Measurements from ENCODE around the gene POU3F3.

The POU3F3 gene

DNA sequence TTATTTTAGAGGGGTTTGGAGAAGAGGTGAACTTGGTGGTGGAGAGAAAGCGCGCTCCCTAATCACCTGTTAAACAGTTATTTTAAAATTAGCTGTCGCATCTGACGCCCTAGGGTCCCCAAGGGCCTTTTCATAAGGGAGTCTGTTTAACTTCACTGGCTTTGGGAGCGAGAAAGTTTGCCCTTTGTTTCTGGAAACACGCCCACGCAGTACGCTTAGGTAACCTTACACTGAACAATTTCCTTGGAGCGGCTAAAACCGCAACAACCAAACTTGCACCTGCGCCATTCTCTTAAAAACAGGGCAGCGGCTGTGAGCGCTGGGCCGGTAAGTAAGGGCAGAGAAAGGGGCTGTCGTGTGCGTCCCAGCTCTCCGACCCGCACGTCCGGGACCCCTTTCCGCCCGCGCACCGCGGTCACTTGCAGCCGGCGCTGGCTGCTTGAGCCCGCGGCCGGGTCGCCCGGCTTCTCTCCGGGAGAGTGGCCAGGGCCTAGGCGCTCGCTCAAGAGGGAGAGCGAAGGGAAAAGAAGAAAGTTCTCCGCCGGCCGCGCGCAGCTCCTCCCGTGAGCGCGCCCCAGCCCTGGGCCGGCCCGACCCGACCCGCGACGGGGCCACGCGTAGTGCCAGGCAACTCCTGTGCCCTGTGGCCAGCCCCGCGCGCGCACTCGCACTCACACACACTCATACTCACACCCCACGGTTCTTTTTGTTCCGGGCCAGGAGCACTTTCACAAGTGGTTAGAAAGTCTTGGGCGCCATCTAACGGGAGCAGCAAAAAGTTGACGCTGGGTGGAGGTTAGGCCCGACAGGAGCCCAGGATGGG is 19.2 kb downstream of the POU3F3 start:
- DNase-seq (ENCODE audit: extremely low read depth in 1 of 2, low read depth in 1 of 2), result no peak

GRCh38 chr2:104873689-104874054 is 19.8 kb downstream of the POU3F3 start:
- DNase-seq (ENCODE audit: extremely low read depth in 1 of 2, low read depth in 1 of 2), result no peak

DNA sequence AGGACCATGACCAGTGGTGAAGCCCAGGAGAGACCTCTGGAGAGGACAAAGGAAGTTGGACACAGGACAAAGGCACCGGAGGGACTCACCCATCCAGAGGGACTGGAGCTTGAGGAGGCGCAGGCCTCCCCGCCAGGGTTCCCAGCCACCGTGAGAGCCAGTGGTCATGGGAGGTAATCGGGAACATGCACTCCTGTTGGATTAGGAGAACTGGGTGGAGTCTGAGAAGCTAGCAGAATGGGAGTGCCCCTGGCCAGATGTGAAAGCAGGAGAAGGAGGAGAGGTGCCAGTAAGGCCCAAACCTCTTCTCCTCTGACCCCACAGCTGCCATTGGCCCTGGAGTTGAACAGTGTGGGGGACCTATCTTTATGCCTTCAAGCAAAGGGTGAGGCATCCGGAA is 20.3 kb downstream of the POU3F3 start:
- no peak for DNase-seq (ENCODE audit: extremely low read depth in 1 of 2, low read depth in 1 of 2)

DNA sequence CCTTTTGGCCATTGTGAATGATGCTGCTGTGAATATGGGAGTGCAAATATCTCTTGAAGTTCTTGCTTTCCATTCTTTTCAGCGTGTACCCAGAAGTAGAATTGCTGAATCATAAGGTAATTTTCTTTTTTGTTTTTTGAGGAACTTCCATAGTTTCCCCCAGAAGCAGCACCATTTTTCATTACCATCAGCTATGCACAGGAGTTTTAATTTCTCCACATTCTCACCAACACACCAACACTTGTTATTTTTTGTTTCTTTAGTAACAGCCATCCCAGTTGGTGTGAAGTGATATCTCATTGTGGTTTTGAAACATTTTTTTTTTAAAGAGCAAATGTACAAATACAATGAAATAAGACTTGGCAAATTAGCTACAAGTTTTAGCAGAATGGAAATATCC is 21.3 kb downstream of the POU3F3 start:
- DNase-seq (ENCODE audit: extremely low read depth in 1 of 2, low read depth in 1 of 2), result no peak

DNA sequence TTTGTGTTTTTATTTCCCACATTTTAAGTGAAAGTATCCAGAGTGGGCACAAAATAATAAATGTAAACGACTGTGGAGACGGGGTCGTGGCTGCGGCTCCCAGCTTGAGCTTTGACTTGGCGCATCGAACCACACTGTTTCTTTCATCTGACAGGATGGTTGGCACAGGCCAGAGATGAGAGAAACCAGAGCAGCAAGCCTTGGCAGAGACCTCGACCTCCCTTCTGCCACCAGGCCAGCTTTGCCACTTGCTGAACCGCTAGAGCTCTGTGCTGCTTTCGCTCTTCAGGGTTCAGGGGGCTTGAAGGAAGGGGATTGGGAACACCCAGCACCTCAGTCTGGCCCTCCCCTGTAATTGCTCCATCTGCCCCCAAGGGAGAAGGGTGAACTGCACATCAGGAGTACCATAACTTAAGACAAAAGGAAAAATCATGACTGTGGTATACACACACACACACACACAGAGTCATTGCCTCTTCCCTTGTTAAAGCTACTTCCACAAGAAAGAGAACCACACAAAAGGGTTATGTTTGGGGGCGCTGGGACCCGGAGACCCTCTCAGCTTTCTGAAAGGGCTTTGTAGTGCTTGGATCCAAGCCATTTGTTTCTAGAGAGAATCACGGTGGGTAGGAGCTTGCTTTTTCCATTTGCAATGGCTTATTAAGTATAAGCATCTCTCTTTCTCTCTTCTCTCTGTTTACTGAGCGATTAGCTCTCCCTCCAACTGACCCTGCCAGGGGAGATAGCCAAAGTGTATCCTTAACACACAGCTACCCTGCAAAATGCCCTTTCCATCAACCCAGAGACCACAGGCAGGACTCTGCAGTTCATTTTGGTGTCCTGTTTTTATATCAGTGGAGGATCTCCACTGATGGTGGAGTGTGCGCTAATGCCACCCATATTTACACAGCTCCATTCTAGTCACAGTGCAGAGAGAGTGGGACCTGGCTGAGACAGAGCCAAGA is 23.0 kb downstream of the POU3F3 start:
- no peak for DNase-seq (ENCODE audit: extremely low read depth in 1 of 2, low read depth in 1 of 2)

- no peak for DNase-seq (ENCODE audit: extremely low read depth in 1 of 2, low read depth in 1 of 2)
Observed at GRCh38 chr2:104878863-104879512, 25.1 kb downstream of the POU3F3 start.

- DNase-seq (ENCODE audit: extremely low read depth in 1 of 2, low read depth in 1 of 2), result no peak
Observed at GRCh38 chr2:104880076-104880475, 26.2 kb downstream of the POU3F3 start.

DNA sequence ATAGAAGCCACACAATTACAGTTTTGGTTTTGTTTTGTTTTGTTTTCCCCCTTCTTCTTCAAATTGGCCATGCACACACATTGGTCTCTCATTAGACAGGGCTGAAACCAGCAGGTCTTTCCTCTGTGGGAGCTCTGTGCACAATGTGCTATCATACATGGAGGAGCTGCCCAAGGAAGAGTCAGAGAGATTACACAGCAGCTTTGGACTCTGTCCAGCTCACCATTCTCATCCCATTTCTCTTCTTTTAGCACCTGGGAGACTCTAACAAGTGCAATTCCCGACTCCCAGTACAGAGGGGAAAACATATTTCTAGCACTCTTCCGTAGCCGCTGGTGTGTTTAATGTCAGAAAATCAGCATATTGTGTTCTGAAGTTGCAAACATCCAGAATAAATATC is 29.4 kb downstream of the POU3F3 start:
- no peak for DNase-seq (ENCODE audit: extremely low read depth in 1 of 2, low read depth in 1 of 2)

- no peak for DNase-seq (ENCODE audit: extremely low read depth in 1 of 2, low read depth in 1 of 2)
Observed at GRCh38 chr2:104885119-104885782, 31.3 kb downstream of the POU3F3 start.

DNA sequence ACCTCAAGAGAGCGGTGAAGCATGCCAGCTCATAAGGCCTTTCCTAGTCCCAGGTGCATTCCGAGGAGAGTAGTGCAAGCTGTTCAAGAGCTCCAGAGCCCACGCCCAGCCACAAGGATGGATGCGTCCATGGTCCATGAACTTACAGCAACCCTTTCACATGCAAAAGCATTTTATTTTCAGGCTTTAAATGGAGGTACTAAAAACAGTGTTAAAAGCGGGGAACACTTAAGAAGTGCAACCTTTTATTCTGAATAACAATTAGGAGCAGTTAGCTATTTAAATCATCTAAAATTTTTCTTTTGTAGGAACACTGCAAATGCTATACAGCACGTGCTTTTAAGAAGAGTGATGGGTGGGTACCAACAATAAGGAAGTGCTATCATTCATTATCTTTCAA is 33.8 kb downstream of the POU3F3 start:
- DNase-seq (ENCODE audit: extremely low read depth in 1 of 2, low read depth in 1 of 2), result no peak

DNA sequence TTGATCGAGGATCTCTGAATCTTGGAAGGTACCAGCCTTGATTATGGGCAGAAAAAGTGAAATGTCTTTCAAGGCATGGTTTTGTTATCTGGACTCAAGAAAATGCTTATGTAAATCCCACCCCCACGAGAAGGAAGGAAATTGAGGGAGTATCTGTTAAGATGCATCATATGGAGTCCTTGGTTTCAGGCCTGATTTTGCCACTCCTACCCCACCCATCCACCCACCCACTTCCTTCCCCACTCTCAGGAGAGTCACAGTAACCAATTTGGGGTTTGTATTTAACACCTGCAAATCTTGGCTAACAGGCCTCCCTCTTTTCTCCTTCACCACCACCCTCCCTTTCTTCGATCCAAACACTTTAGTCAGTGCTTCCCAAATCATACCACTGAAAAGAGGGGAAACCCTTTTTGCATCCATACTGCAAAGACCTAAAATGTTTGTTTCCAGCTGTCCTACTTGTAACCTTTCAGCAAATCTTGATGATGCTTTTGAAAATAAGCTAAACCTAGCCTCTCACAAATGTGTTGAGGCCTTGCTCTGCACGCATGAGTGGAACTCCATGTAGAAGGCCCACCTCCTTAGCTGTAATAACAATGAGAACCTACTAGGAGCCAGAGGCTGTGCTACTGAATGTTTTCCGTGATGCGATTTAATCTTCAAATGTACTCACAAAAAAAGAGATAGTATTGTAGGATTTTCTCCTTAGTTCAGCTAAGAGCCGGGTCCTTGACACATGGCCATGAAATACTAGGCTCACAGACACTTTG is 34.8 kb downstream of the POU3F3 start:
- DNase-seq (ENCODE audit: extremely low read depth in 1 of 2, low read depth in 1 of 2), result no peak

GRCh38 chr2:104889291-104889959 is 35.5 kb downstream of the POU3F3 start:
- no peak for DNase-seq (ENCODE audit: extremely low read depth in 1 of 2, low read depth in 1 of 2)

- DNase-seq (ENCODE audit: extremely low read depth in 1 of 2, low read depth in 1 of 2), result no peak
Observed at GRCh38 chr2:104889960-104890684, 36.2 kb downstream of the POU3F3 start.

GRCh38 chr2:104890685-104891069 is 36.8 kb downstream of the POU3F3 start:
- no peak for DNase-seq (ENCODE audit: extremely low read depth in 1 of 2, low read depth in 1 of 2)

DNA sequence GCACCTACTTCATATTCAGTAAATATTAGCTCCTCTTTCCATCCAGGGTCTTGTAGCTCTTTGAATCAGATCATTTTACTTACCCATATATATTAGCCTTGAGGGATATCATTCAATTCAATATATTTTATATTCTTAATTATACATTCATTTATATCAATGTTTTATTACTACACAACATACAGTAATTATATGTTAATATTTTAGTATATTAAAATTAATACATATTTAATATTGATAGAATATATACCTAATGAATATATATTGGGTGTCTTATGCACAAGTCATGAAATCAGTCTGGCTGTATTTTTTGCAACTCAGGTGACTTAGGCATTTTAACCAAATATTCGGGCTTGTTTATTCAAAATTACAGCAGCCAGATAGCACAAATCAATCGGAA is 37.2 kb downstream of the POU3F3 start:
- no peak for DNase-seq (ENCODE audit: extremely low read depth in 1 of 2, low read depth in 1 of 2)

DNA sequence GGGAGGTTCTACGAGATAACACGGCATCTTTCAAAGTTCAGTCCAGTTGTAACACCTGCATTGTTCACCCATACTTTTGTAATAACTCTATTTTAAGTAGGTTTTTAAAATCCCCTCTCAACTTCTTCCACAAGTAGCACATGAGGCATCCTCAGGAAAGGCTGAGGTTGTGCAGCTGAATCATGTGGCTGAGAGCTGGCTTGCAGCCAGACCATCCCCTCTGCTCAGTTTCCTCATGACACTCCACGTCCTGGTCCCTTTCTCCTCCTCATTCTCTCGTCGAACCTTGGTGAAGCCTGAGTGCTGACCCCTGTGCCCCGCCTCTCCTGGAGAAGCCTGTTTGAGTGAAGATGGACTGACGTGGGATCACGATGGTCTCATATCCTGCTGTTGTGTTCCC is 42.5 kb downstream of the POU3F3 start:
- no peak for DNase-seq (ENCODE audit: extremely low read depth in 1 of 2, low read depth in 1 of 2)

DNA sequence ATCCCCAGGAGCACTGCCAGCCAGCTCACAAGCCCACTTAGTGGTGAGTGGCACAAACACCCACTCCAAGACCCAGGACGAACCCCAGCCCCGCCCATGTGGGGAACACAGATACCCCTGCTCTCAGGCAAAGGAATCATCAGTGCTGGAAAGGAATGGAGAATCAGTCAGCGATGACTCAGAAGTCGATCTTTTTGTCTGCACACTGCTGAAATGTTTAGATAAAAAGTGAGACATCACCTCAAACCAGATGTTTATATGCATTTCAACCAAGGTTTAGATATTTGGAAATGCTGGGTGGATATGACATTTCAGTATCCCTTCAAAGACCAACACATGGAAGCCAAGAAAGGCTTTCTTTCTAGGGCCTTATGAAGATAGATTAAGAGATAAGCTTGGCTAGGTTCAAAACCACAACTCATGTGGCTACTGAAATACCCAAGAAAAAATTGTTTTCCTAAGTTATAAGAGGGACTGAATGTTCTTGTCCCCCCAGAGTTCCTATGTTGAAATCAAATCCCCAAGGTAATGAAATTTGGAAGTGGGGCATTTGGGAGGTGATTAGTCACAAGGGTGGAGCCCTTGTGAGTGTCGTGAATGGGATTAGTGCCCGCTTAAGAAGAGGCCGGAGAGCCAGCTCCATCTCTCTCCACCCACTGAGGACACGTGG is 43.7 kb downstream of the POU3F3 start:
- DNase-seq (ENCODE audit: extremely low read depth in 1 of 2, low read depth in 1 of 2), result no peak

- DNase-seq (ENCODE audit: extremely low read depth in 1 of 2, low read depth in 1 of 2), result no peak
Observed at GRCh38 chr2:104900608-104901007, 46.7 kb downstream of the POU3F3 start.
